K562 (cell line): Measurements from ENCODE around the gene EDDM13.

Experiments used
- CEBPB ChIP-seq: fragments of 450-650 bp; IDR thresholded peaks from 2 replicates; pipeline ENCODE4 v1.6.1; 2016; ENCODE audit warnings: missing genetic modification characterization, missing compliant biosample characterization
- CTBP1 ChIP-seq: fragments of 450-650 bp; IDR thresholded peaks from 2 replicates; pipeline ENCODE4 v1.6.1; 2016; ENCODE audit warnings: borderline replicate concordance
- DDX20 ChIP-seq: fragments of 450-650 bp; IDR thresholded peaks from 2 replicates; pipeline ENCODE4 v1.6.1; 2016; ENCODE audit warnings: missing genetic modification characterization, low read depth, mild to moderate bottlenecking, missing compliant biosample characterization, moderate library complexity
- POLR2AphosphoS5 ChIP-seq: IDR thresholded peaks from 2 replicates; pipeline ENCODE4 v1.6.1; 2011; ENCODE audit warnings: mild to moderate bottlenecking, low read depth, low read length, moderate library complexity; ENCODE audit not compliant: control insufficient read depth, insufficient read depth
- ZFX ChIP-seq: sonication (generic); formaldehyde crosslinking; IDR thresholded peaks from 2 replicates; pipeline ENCODE4 v1.8.0; 2022; ENCODE audit warnings: mild to moderate bottlenecking, missing genetic modification reagents, moderate library complexity

DNA sequence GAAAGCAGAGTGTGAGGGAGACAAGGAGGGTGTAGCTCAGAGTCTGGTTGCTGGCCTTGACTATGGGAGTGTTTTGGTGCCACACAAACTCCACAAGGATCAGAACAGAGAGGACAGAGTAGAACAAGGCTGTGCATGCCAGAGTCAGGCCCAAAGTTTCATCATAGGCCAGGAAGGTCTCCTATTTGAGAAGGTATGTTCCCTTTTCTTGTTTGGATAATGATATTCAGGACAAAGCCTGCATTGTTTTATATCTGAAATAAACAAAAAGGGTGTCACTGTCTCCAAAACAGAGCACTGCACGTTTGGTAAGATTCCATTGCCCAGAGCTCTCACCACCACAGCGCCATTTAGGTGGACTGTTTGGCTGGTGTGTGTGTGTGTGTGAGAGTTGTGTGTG is 45.2 kb downstream of the EDDM13 start:
- TF ChIP-seq DDX20 (no peak), ZFX (CRISPR knock-in tag) (no peak), POLR2AphosphoS5 (no peak), CEBPB (tag) (no peak), CTBP1 (no peak)
